K562 (cell line): ENCODE results near the gene CFAP157. TPM values are rescaled to one million over a fixed set of nuclear protein-coding genes. Genes with fewer than 3 reads are reported as not detected.
A peak's percentile ranks its signal among the peaks of the same experiment; 100 is the strongest.

Experiments
- ATF7 ChIP-seq: fragments of 450-650 bp; IDR thresholded peaks from 2 replicates; pipeline ENCODE4 v1.7.1; 2014; ENCODE audit warnings: mild to moderate bottlenecking, moderate library complexity
- BRCA1 ChIP-seq, 2 experiments: fragments of 450-650 bp in 1 of 2; sonication (generic) in 1 of 2; formaldehyde crosslinking in 1 of 2; IDR thresholded peaks; 2 replicates each; pipeline versions ENCODE4 v1.5.0 to v1.6.1; 2017 to 2020; ENCODE audit warnings: mild to moderate bottlenecking in 1 of 2, missing genetic modification reagents in 1 of 2
- CEBPG ChIP-seq, 3 experiments: fragments of 200-800 bp in 1 of 3; sonication (Bioruptor generic) in 1 of 3; sonication (generic) in 1 of 3; formaldehyde crosslinking in 1 of 3; IDR thresholded peaks in 2 of 3; conservative IDR thresholded peaks in 1 of 3; 2 replicates each; pipeline versions ENCODE4 v1.6.1 to v1.8.0; 2016 to 2022; ENCODE audit warnings: missing compliant biosample characterization in 2 of 3, missing genetic modification characterization in 2 of 3, mild to moderate bottlenecking in 1 of 3, missing genetic modification reagents in 1 of 3
- CREB5 ChIP-seq: fragments of 250-450 bp; sonication (Bioruptor Pico); IDR thresholded peaks from 2 replicates; pipeline ENCODE4 v1.5.0; 2020; ENCODE audit warnings: mild to moderate bottlenecking
- HOMEZ ChIP-seq: fragments of 250-450 bp; sonication (Bioruptor Pico); IDR thresholded peaks from 2 replicates; pipeline ENCODE4 v1.4.0; 2020; ENCODE audit warnings: mild to moderate bottlenecking, moderate library complexity
- ID3 ChIP-seq, 2 experiments: fragments of 250-450 bp in 1 of 2; fragments of 450-650 bp in 1 of 2; sonication (Bioruptor Pico) in 1 of 2; IDR thresholded peaks; 2 replicates each; pipeline versions ENCODE4 v1.6.1 to v1.8.0; 2016 to 2021; ENCODE audit warnings: mild to moderate bottlenecking in 2 of 2, moderate library complexity in 2 of 2, missing compliant biosample characterization in 1 of 2, missing genetic modification characterization in 1 of 2
- PHF21A ChIP-seq: fragments of 450-650 bp; IDR thresholded peaks from 2 replicates; pipeline ENCODE4 v1.6.1; 2017; ENCODE audit warnings: low read depth, borderline replicate concordance
- RBM17 ChIP-seq: fragments of 200-400 bp; formaldehyde crosslinking; IDR thresholded peaks from 2 replicates; pipeline ENCODE4 v1.6.1; 2017; ENCODE audit warnings: low read depth, mild to moderate bottlenecking, low read length, borderline replicate concordance
- RBM34 ChIP-seq: fragments of 200-400 bp; formaldehyde crosslinking; IDR thresholded peaks from 2 replicates; pipeline ENCODE4 v1.6.1; 2018; ENCODE audit warnings: low read length, borderline replicate concordance; ENCODE audit not compliant: insufficient read depth
- VEZF1 ChIP-seq: fragments of 200-800 bp; sonication (Bioruptor generic); IDR thresholded peaks from 2 replicates; pipeline ENCODE4 v1.6.1; 2017; ENCODE audit warnings: missing genetic modification characterization, missing compliant biosample characterization
- ZNF408 ChIP-seq: fragments of 250-450 bp; sonication (Bioruptor Pico); IDR thresholded peaks from 2 replicates; pipeline ENCODE4 v1.4.0; 2020; ENCODE audit warnings: low read depth, mild to moderate bottlenecking, moderate library complexity
- ZNF592 ChIP-seq: fragments of 450-650 bp; IDR thresholded peaks from 2 replicates; pipeline ENCODE4 v1.6.1; 2017; ENCODE audit warnings: antibody characterized with exemption, mild to moderate bottlenecking
- ZSCAN29 ChIP-seq: fragments of 450-650 bp; IDR thresholded peaks from 2 replicates; pipeline ENCODE4 v1.6.1; 2017
- ZZZ3 ChIP-seq: fragments of 450-650 bp; IDR thresholded peaks from 2 replicates; pipeline ENCODE4 v1.6.1; 2016; ENCODE audit warnings: antibody characterized with exemption, mild to moderate bottlenecking, moderate library complexity
- polyA plus RNA-seq, 8 experiments: library from polyadenylated mRNA; depleted of rRNA in 4 of 8; stranded (reverse) in 5 of 8; unstranded in 3 of 8; fragments of >200 nt; fragmentation: Nextera tagmentation in 2 of 8; fragmentation: Illumina TruSeq in 1 of 8; extraction: Ambion mirVana in 2 of 8; extraction: Trizol in 1 of 8; gene quantifications; 2 replicates each; pipeline versions ENCODE4 v1.2.1 to v1.2.3, GENCODE V29; 2011 to 2014; ENCODE audit warnings: inconsistent platforms in 1 of 8, missing spikeins in 1 of 8
- total RNA-seq, 7 experiments: library from RNA; depleted of rRNA in 6 of 7; stranded (reverse); fragments of >200 nt in 6 of 7; fragmentation: Illumina TruSeq in 2 of 7; extraction: Trizol in 2 of 7; gene quantifications; 2 replicates each; pipeline versions ENCODE4 v1.2.1 to v1.2.3, GENCODE V29; 2011 to 2021; ENCODE audit warnings: low replicate concordance in 1 of 7

The CFAP157 gene
- total and polyA plus RNA-seq, 9 of the 15 experiments (the other 6 are each of a cell fraction or from before 2014, with no cell fraction given): 0.03 TPM; not detected in 8

- TF ChIP-seq ZNF592 (no peak), ZNF408 (CRISPR knock-in tag) (no peak), CEBPG (CRISPR knock-in tag; IDR thresholded peaks at IDR 0.05) (peak; percentile 90), CEBPG (tag; conservative IDR thresholded peaks at IDR 0.05 in 1 of 2, IDR thresholded peaks at IDR 0.05 in 1 of 2) (peak; percentile 85 to 91), VEZF1 (no peak; the same call in 1 of the 2 replicates), RBM17 (no peak), ATF7 (peak; percentile 84), ZSCAN29 (no peak), ID3 (CRISPR knock-in tag; IDR thresholded peaks at IDR 0.05) (no peak), ID3 (tag; IDR thresholded peaks at IDR 0.05) (no peak), RBM34 (no peak), CREB5 (CRISPR knock-in tag) (no peak), BRCA1 (IDR thresholded peaks at IDR 0.05) (no peak), BRCA1 (CRISPR knock-in tag; IDR thresholded peaks at IDR 0.05) (no peak), PHF21A (no peak), ZZZ3 (no peak), HOMEZ (CRISPR knock-in tag) (no peak)
Observed at GRCh38 chr9:127758843-127759242, 52.1 kb downstream of the CFAP157 start (continued).
